Femur (tissue), 1 donor: Measurements from ENCODE around the gene KRT28.
"Not testable (repeated sequence)": the region's sequence is repeated elsewhere in the genome, so short reads cannot be mapped to it uniquely, and the experiment has no call there.

ENCODE experiments used
- DNase-seq: peaks from one replicate; pipeline ENCODE4 v3.0.0-alpha.2; 2017

KRT28 gene

GRCh38 chr17:40818733-40819527 is 19.2 kb upstream of the KRT28 start:
- peak; percentile 93 for DNase-seq

- DNase-seq: no peak
Measured at GRCh38 chr17:40818343-40818732, 18.6 kb upstream of the KRT28 start.

GRCh38 chr17:40817103-40817682 is 17.4 kb upstream of the KRT28 start:
- no peak for DNase-seq

- DNase-seq: no peak
Measured at GRCh38 chr17:40816569-40816968, 16.8 kb upstream of the KRT28 start.

GRCh38 chr17:40815381-40815780 is 15.6 kb upstream of the KRT28 start:
- no peak for DNase-seq

GRCh38 chr17:40814657-40815056 is 14.9 kb upstream of the KRT28 start:
- DNase-seq: not testable (repeated sequence)

- no peak for DNase-seq
Measured at GRCh38 chr17:40813804-40814203, 14.0 kb upstream of the KRT28 start.

GRCh38 chr17:40812639-40813038 is 12.9 kb upstream of the KRT28 start:
- no peak for DNase-seq

- DNase-seq: no peak
Measured at GRCh38 chr17:40810494-40810893, 10.7 kb upstream of the KRT28 start.

GRCh38 chr17:40809721-40810421 is 10.1 kb upstream of the KRT28 start:
- DNase-seq: no peak

GRCh38 chr17:40806131-40806530 is 6.4 kb upstream of the KRT28 start:
- no peak for DNase-seq

GRCh38 chr17:40803617-40804082 is 3.9 kb upstream of the KRT28 start:
- DNase-seq: peak; percentile 76

GRCh38 chr17:40801157-40801556 is 1.4 kb upstream of the KRT28 start:
- no peak for DNase-seq

- no peak for DNase-seq
Measured at GRCh38 chr17:40800381-40800780, 622 bp upstream of the KRT28 start.

GRCh38 chr17:40796846-40797245 is 2.9 kb downstream of the KRT28 start:
- no peak for DNase-seq

- no peak for DNase-seq
Measured at GRCh38 chr17:40795019-40795667, 4.6 kb downstream of the KRT28 start.

GRCh38 chr17:40794466-40794865 is 5.3 kb downstream of the KRT28 start:
- DNase-seq: no peak

- DNase-seq: no peak
Measured at GRCh38 chr17:40793832-40794231, 5.9 kb downstream of the KRT28 start.

- no peak for DNase-seq
Measured at GRCh38 chr17:40791787-40792436, 7.8 kb downstream of the KRT28 start.

- DNase-seq: no peak
Measured at GRCh38 chr17:40791111-40791510, 8.6 kb downstream of the KRT28 start.

- no peak for DNase-seq
Measured at GRCh38 chr17:40782450-40782849, 17.3 kb downstream of the KRT28 start, which contains the start of gene KRT27. KRT27 (minus strand) TSS chr17:40782550; CDS start chr17:40782493, 57 bp downstream.

- no peak for DNase-seq
Measured at GRCh38 chr17:40779181-40779909, 20.4 kb downstream of the KRT28 start.
